ENCODE data around the gene GZMH.

- TF ChIP-seq POLR2AphosphoS5 (IDR thresholded peaks at IDR 0.05) (no peak), CTCF (IDR thresholded peaks at IDR 0.05) (no peak), EP300 (IDR thresholded peaks at IDR 0.05) (no peak)
Measured at GRCh38 chr14:24597403-24597802, 12.1 kb downstream of the GZMH start.
